Ramos (cell line): ENCODE measurements around the gene SAMD9L.
"Not testable (repeated sequence)": the region's sequence is repeated elsewhere in the genome, so short reads cannot be mapped to it uniquely, and the experiment has no call there.

Experiments
- in situ Hi-C: fragments of 300-500 bp; cut with MboI; formaldehyde crosslinking; loops from one replicate; pipeline ENCODE4 v1.14.3; 2022; ENCODE audit warnings: low sequenced_read_pairs; ENCODE audit not compliant: unreplicated experiment

The SAMD9L gene

GRCh38 chr7:93146472-93147141 is 1.6 kb downstream of the SAMD9L start:
- in situ Hi-C loops: no loop called here

GRCh38 chr7:93146036-93146435 is 2.1 kb downstream of the SAMD9L start:
- in situ Hi-C loops: no loop called here

DNA sequence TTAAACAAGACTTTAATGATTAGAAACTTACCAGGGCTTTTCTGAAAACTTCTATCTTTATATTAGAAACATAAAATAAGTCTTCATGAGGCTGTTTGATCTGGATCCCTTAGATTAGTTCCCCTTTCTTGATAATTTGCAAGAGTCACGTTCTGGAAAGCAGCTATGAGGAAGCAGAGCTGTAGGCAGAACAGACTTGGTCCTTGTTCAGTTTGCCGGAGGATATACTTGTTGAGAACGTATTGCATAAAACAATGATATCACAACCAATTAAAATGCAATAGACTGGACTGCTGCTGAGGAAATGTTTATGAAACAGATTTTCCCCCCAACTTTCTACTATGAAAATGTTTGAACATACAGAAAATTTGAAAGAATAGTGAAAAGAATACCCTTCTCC is 2.8 kb downstream of the SAMD9L start:
- in situ Hi-C loops: no loop called here

DNA sequence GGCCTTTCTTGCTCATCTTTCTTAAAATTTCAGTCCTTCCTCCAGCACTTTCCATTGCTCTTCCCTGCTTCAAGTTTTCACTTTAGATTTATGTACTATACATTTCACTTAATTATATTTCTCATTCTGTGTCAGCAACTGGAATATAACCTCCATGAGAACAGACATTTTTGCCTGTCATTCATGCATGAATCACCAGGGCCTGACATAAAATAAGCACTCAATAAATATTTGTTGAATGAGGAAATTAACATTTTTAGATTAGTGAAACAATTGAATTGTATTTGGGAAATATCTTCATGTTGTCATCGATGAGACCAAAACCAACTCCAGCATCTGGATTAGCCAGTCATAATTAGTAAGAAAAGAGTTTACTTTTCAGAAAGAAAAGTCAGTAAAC is 6.1 kb downstream of the SAMD9L start:
- in situ Hi-C loops: no loop called here

GRCh38 chr7:93140582-93141191 is 7.5 kb downstream of the SAMD9L start:
- in situ Hi-C loops: no loop called here

DNA sequence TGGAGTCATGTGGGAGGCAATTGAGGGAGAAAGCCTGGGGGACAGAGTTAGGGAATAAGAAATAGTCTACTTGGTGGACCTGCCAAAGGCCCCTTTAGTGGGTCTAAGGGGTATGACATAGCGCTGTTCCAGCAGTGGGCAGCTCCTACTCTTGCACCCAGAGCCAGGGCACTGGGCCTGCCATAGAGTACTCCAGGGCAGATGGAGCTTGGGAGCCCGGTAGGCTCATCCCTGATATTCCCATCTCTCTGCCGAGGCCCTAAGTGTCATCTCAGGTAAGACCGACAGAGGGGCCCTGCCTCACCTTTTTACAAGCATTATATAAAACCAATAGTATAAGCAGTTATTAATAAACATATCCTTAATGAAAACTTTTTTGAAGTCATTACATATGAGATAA is 9.6 kb downstream of the SAMD9L start:
- in situ Hi-C loops: no loop called here

- in situ Hi-C loops: no loop called here
Observed at GRCh38 chr7:93133005-93133404, 15.2 kb downstream of the SAMD9L start.

- in situ Hi-C loops: no loop called here
Observed at GRCh38 chr7:93132216-93132615, 16.0 kb downstream of the SAMD9L start.

DNA sequence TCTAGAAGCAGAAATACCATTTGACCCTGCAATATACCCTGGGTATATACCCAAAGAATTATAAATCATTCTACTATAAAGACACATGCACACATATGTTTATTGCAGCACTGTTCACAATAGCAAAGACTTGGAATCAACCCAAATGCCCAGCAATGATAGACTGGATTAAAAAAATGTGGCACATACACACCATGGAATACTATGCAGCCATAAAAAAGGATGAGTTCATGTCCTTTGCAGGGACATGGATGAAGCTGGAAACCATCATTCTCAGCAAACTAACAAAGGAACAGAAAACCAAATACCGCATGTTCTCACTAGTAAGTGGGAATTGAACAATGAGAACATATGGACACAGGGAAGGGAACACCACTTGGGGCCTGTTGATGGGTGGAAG is 21.2 kb downstream of the SAMD9L start:
- in situ Hi-C loops: not testable (repeated sequence)

DNA sequence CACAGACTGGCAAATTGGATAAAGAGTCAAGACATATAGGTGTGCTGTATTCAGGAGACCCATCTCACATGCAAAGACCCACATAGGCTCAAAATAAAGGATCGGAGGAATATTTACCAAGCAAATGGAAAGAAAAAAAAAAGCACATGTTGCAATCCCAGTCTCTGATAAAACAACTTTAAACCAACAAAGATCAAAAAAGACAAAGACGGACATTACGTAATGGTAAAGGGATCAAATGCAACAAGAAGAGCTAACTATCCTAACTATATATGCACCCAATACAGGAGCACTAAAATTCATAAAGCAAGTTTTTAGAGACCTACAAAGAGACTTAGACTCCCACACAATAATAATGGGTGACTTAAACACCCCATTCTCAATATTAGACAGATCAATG is 24.7 kb downstream of the SAMD9L start:
- in situ Hi-C loops: not testable (repeated sequence)

DNA sequence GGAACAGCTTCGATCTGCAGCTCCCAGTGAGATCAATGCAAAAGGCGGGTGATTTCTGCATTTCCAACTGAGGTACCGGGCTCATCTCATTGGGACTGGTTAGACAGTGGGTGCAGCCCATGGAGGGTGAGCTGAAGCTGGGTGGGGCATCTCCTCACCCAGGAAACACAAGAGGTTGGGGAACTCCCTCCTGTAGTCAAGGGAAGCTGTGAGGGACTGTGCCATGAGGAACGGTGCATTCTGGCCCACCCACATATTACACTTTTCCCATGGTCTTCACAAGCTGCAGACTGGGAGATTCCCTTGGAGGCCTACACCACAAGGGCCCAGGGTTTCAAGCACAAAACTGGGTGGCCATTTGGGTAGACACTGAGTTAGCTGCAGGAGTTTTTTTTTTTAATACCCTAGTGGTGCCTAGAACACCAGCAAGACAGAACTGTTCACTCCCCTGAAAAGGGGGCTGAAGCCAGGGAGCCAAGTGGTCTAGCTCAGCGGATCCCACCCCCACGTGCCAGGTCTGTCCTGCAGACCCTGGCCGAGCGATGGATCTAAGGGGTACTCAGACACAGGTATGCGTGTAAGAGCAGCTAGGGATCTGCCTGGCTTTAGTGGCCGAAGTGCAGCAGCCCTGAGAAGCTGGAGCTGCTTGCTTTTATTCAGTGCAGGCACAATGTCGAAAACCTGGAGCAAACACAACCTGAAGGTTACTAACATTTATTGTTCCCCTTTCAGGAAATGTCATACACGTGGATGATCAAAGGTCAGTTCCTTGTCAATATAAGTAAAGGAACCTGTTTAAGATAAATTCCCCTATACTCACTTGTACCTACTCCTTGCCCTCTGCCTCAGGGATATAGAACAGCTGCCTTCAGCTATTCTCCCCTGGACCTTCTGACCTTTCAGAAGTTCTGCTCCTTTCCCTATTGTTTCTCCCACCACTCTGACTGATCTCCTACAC is 27.3 kb downstream of the SAMD9L start:
- in situ Hi-C loops: no loop called here

DNA sequence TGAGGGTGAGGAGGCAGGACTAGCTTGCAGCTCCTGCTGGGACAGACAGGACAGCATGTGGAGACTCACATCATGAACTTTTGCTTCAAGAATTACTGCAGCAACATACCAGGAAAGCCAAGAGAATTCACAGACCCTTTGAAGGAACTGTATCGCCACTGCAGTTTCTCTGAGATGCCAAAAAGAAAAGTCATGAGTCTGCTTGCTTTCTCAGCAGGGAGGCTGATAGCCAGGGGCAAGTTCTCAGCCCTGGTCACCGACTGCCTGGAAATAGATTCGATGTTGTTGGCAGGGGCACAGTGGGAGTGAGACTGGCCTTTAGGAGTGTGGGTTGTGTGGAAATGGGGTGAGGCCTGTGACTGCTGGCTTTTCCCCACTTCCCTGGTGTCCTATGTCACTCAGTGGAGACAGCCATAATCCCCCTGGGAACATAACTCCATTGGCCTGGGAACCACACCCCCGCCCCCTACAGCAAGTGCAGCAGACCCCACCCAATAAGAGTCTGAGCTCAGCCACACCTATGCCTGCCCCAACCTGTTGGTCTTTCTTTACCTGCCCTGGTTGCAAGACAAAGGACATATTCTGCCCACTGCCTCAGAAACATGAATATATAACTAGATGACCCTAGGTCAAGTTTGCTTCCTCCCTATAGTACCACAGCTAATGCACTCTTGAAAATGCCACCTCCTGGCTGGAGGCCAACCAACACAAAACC is 28.8 kb downstream of the SAMD9L start:
- in situ Hi-C loops: no loop called here

DNA sequence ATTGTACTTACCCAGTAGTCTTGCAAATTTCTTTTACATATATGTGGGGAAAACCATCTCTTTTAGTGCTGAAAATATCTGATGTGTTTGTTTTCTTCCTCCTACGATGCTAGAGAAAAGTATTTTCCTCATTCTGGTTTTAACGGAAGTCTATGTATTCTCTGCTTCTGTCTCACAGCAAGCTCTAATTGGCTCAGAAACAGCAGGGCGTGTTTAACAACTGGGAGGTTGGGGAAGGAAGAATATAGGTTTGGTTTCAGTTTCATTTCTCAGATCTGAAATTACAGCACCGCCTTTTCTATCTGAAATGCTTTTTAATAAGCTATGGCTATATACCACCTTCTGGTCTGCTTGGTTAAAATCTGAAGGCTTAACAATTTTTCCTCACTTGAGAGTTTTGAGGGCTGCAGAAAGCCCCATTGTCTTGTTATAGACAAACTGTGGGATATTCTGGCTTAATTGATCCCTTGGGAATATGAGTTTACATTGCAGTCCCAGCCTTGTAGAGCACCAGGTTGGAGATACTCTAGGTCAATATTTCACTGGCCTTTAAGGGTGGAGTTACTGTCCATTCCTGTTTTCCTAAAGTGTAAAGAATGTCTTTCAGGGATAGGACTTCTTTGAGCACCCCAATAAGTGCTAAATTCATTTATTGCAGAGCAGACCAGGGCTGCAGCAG is 30.2 kb downstream of the SAMD9L start, which contains the start of gene SAMD9:
Gene SAMD9 (minus strand): TSS at position 128 of the 679 bp plus-strand sequence. CDS start 11,882 bp downstream, outside the sequence.
- in situ Hi-C loops: no loop called here

DNA sequence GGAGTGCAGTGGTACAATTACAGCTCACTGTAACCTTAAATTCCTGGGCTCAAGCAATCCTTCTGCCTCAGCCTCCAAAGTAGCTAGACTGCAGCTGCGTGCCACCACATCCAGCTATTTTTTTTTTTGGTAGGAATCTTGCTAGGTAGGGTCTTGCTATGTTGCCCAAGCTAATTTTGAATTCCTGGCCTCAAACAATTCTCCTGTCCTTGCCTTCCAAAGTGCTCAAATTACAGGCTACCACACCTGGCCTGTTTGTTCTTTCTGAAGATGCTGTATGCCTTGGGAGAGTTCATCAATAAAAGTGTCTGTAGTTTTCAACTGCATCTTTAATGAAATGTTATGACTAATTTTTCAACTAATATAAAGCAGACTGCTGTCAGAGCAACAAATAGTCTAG is 30.9 kb downstream of the SAMD9L start:
- in situ Hi-C loops: no loop called here

DNA sequence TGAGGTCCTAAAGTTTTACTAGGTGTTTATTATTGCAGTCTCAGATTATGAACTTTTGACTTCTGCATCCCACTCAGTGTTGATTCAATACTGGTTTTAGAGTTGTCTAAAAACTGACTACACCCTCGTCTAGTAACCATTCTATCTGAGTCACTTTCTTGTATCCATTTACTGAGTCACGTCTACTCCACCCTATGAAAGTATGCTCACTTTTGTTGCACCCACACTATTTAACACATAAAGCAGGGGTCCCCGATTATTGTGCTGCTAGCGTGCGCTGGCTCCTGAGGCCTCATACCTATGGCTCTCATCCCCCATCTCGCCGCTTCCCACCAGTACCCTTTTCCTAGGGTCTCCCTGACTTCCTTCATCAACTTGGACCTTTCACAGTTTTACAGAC is 32.4 kb downstream of the SAMD9L start:
- in situ Hi-C loops: no loop called here

- in situ Hi-C loops: no loop called here
Observed at GRCh38 chr7:93108003-93108402, 40.2 kb downstream of the SAMD9L start.

DNA sequence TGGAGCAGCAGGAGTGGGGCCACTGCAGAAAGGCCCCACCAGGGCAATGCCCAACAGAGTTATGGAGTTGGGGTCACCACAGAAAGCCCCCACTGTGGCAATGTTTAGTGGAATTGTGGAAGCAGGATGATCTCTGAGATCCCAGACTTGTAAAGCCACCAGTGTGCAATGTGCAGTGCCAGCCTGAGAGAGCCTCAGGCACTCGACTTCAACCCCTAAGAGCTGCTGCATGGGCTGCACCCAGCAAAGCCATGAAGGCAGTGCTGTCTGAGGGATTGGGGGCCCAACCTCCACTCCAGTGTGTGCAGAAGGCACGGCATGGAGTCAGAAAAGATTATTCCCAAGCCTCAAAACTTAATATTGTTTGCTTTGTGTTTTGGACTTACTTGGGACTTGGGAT is 50.8 kb downstream of the SAMD9L start:
- in situ Hi-C loops: no loop called here

DNA sequence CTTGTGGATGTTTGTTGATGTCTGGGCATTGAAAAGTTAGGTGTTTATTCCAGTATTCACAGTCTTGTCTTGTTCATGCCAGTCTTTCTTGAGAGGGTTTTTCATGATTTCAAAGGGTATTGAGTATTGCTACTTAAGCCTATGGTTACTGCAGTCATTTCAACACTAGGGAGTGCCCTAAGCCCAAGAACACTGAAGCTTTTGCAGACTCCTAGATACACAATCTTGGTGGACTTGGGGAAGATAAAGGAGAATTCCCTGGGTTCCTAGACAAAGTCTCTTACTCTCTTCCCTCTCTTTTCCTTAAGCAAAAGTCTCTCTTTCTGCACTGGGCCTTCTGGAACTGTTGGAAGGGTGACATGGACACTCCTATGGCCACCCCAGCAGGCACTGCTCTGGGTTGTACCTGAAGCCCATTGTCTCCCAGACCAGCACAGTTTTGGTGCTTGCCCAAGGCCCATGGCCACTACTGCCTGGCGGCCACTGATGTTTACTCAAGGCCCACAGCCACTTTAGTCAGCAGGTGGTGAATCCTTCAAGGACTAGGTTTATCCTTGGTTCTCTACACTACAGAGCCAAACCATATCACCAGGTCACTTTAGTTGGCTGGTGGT is 55.3 kb downstream of the SAMD9L start:
- in situ Hi-C loops: no loop called here
